ENCODE results near the gene VPS25. TPM values are rescaled to one million over a fixed set of nuclear protein-coding genes. Genes with fewer than 3 reads are reported as not detected.

VPS25 gene
- polyA plus RNA-seq, 1 donor from 2014 or later = 133 TPM

DNA sequence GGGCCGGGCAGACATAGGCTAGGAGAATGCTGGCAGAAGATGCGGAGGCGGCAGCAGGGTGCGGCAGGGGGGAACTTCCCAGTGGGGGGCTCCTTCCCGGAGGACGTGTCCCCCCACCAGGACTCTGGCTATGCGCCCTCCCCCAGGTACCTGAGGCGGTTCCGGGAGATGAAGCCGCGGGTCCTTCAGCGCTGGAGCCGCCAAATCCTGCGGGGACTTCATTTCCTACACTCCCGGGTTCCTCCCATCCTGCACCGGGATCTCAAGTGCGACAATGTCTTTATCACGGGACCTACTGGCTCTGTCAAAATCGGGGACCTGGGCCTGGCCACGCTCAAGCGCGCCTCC lies 10.5 kb downstream of the VPS25 start:
- H3F3A ChIP-seq (ENCODE audit: insufficient read depth, low read length, poor library complexity, severe bottlenecking) = no peaks in the 10 kb centered on the region
- no peaks in the 10 kb centered on the region for H3K79me2 ChIP-seq (replicated peaks; ENCODE audit: insufficient read depth, low read length)
- no peak overlapping the region for H3K9ac ChIP-seq (ENCODE audit: low read length)
- no peak overlapping the region for H2AFZ ChIP-seq (ENCODE audit: low read depth, low read length)
- no peaks in the 10 kb centered on the region for H3K36me3 ChIP-seq (ENCODE audit: insufficient read depth, low read length)
- TF ChIP-seq EP300 (conservative IDR thresholded peaks at IDR 0.05; ENCODE audit: poor library complexity, severe bottlenecking) (no peak), RAD21 (conservative IDR thresholded peaks at IDR 0.05) (no peak), MXI1 (conservative IDR thresholded peaks at IDR 0.05; ENCODE audit: poor library complexity, severe bottlenecking) (no peak), POLR2AphosphoS5 (IDR thresholded peaks at IDR 0.05) (no peak), SMC3 (conservative IDR thresholded peaks at IDR 0.05; ENCODE audit: poor library complexity) (no peak), EZH2 (IDR thresholded peaks at IDR 0.05; ENCODE audit: borderline replicate concordance, insufficient read depth, low read length, poor library complexity, severe bottlenecking) (no peak), TAF1 (IDR thresholded peaks at IDR 0.05; ENCODE audit: low read depth) (no peak)
- TF ChIP-seq, protein P1, sequence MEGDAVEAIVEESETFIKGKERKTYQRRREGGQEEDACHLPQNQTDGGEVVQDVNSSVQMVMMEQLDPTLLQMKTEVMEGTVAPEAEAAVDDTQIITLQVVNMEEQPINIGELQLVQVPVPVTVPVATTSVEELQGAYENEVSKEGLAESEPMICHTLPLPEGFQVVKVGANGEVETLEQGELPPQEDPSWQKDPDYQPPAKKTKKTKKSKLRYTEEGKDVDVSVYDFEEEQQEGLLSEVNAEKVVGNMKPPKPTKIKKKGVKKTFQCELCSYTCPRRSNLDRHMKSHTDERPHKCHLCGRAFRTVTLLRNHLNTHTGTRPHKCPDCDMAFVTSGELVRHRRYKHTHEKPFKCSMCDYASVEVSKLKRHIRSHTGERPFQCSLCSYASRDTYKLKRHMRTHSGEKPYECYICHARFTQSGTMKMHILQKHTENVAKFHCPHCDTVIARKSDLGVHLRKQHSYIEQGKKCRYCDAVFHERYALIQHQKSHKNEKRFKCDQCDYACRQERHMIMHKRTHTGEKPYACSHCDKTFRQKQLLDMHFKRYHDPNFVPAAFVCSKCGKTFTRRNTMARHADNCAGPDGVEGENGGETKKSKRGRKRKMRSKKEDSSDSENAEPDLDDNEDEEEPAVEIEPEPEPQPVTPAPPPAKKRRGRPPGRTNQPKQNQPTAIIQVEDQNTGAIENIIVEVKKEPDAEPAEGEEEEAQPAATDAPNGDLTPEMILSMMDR (IDR thresholded peaks at IDR 0.05; ENCODE audit: poor library complexity, severe bottlenecking) = no peak
- TF ChIP-seq, protein P2, sequence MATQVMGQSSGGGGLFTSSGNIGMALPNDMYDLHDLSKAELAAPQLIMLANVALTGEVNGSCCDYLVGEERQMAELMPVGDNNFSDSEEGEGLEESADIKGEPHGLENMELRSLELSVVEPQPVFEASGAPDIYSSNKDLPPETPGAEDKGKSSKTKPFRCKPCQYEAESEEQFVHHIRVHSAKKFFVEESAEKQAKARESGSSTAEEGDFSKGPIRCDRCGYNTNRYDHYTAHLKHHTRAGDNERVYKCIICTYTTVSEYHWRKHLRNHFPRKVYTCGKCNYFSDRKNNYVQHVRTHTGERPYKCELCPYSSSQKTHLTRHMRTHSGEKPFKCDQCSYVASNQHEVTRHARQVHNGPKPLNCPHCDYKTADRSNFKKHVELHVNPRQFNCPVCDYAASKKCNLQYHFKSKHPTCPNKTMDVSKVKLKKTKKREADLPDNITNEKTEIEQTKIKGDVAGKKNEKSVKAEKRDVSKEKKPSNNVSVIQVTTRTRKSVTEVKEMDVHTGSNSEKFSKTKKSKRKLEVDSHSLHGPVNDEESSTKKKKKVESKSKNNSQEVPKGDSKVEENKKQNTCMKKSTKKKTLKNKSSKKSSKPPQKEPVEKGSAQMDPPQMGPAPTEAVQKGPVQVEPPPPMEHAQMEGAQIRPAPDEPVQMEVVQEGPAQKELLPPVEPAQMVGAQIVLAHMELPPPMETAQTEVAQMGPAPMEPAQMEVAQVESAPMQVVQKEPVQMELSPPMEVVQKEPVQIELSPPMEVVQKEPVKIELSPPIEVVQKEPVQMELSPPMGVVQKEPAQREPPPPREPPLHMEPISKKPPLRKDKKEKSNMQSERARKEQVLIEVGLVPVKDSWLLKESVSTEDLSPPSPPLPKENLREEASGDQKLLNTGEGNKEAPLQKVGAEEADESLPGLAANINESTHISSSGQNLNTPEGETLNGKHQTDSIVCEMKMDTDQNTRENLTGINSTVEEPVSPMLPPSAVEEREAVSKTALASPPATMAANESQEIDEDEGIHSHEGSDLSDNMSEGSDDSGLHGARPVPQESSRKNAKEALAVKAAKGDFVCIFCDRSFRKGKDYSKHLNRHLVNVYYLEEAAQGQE (IDR thresholded peaks at IDR 0.05; ENCODE audit: borderline replicate concordance) = no peak
- H3K4me3 ChIP-seq (ENCODE audit: low read length) = no peak overlapping the region
- H3K27ac ChIP-seq (ENCODE audit: low read length) = no peak overlapping the region
- H4K20me1 ChIP-seq (ENCODE audit: insufficient read depth) = no peaks in the 10 kb centered on the region
- no peak overlapping the region for H3K4me2 ChIP-seq (ENCODE audit: low read length)
- H3K27me3 ChIP-seq (ENCODE audit: insufficient read depth, low read depth, low read length) = peaks cover 37% of the 10 kb centered on the region
- no peaks in the 10 kb centered on the region for H3K9me2 ChIP-seq (ENCODE audit: insufficient read depth, low read length)
- H3K9me3 ChIP-seq (ENCODE audit: low read length) = no peaks in the 10 kb centered on the region

DNA sequence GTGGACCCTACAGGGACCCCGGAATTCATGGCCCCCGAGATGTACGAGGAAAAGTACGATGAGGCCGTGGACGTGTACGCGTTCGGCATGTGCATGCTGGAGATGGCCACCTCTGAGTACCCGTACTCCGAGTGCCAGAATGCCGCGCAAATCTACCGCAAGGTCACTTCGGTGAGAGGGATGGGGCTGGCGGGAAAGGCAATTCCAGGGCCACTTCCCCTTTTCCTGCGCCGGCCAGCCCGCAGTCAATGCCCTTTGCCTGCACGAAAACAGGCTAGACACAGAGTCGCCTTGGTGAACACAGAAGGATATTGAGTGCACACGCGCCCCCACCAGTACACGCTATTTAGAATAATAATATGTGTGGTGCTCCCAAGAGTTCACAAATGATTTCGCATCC lies 11.2 kb downstream of the VPS25 start:
- H3K4me3 ChIP-seq (ENCODE audit: low read length) = no peak overlapping the region
- H3K4me2 ChIP-seq (ENCODE audit: low read length) = no peak overlapping the region
- no peaks in the 10 kb centered on the region for H3K79me2 ChIP-seq (replicated peaks; ENCODE audit: insufficient read depth, low read length)
- H3K9ac ChIP-seq (ENCODE audit: low read length) = no peak overlapping the region
- no peak for TF ChIP-seq EP300 (conservative IDR thresholded peaks at IDR 0.05; ENCODE audit: poor library complexity, severe bottlenecking)
- TF ChIP-seq RAD21 (conservative IDR thresholded peaks at IDR 0.05) = no peak
- TF ChIP-seq POLR2AphosphoS5 (IDR thresholded peaks at IDR 0.05) = no peak
- H3K9me3 ChIP-seq (ENCODE audit: low read length) = no peaks in the 10 kb centered on the region
- H3K27ac ChIP-seq (ENCODE audit: low read length) = no peak overlapping the region
- H3K27me3 ChIP-seq (ENCODE audit: insufficient read depth, low read depth, low read length) = peaks cover 37% of the 10 kb centered on the region
- no peaks in the 10 kb centered on the region for H3K9me2 ChIP-seq (ENCODE audit: insufficient read depth, low read length)
- H3K36me3 ChIP-seq (ENCODE audit: insufficient read depth, low read length) = no peaks in the 10 kb centered on the region
- no peaks in the 10 kb centered on the region for H3F3A ChIP-seq (ENCODE audit: insufficient read depth, low read length, poor library complexity, severe bottlenecking)
- H2AFZ ChIP-seq (ENCODE audit: low read depth, low read length) = no peak overlapping the region
- H4K20me1 ChIP-seq (ENCODE audit: insufficient read depth) = no peaks in the 10 kb centered on the region
